EH (cell line): ENCODE measurements around the gene AAMP.
"Not testable (repeated sequence)": the region's sequence is repeated elsewhere in the genome, so short reads cannot be mapped to it uniquely, and the experiment has no call there.

Experiments
- DNase-seq: peaks from one replicate; pipeline ENCODE4 v3.0.0-alpha.2; 2015; ENCODE audit warnings: low read depth

Gene AAMP

GRCh38 chr2:218269900-218270720 is at the start of gene AAMP, which contains the start of gene PNKD:
Gene AAMP (minus strand): TSS chr2:218270137. CDS start chr2:218270086, 51 bp downstream.
Gene PNKD (plus strand): TSS chr2:218270519. CDS start chr2:218270536, 17 bp downstream.
- peak; percentile 100 for DNase-seq

DNA sequence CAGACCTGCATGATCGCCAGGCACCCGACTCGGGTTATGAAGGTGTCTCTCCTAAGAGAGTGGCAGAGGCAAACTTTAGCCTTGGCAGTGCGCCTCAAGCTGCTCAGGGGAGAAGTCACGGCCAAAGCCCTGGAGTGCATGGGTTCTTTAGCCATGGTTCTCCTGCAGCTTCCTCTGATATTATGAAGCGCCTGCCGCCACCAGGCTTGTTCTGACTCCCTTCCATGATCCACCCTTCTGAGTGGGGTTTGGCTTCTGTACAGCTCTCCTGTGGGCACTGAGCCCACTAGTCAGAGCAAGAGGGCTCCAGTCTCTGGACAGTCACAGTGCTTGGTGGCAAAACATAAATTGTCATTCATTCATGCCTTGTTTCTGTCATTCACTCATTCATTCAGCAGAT is 48.3 kb upstream of the AAMP start:
- no peak for DNase-seq

DNA sequence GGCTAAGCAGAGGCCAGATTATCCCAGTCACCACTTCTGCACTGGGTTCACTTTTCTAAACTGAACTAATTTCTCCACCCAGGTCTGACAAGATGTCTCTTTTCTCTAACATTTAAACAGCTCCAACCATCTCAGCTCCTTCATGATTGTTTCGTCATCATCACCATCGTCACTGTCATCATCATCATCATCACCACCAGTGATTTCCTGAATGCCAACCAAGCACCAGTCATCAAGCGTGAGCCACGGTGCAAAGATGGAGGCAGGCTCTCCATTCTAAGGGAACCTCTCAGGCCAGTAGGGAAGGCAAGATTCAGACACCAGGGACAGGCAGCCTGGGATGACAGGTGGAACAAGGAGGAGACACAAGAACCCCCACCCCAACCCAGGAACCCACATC is 47.9 kb upstream of the AAMP start:
- DNase-seq, result no peak

GRCh38 chr2:218317303-218317630 is 47.3 kb upstream of the AAMP start:
- no peak for DNase-seq

DNA sequence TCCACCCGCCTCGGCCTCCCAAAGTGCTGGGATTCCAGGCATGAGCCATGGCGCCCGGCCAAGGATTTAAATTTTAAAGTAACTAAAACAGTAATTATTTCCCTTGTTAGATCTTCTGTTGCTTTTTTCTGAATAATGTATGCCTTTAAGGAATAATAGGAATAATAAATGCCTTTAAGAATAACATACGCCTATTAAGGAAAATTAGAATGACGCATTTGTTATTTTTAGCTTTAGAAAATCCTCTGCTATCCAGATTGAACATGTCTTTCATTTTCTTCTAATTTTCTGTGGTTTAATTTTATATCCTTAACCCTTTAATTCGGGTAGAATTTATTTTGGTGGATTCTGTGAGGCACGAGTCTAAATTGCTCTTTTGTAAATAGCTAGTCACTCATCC is 45.5 kb upstream of the AAMP start:
- DNase-seq, result no peak

DNA sequence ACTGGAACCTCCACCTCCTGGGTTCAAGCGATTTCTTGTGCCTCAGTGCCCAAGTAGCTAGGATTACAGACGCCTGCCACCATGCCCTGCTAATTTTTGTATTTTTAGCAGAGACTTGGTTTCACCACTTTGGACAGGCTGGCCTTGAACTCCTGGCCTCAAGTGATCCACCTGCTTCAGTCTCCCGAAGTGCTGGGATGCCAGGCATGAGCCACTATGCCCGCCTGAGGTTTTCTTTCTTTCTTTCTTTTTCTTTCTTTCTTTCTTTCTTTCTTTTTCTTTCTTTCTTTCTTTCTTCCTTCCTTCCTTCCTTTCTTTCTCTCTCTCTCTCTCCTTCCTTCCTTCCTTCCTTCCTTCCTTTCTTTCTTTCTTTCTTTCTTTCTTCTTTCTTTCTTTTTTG is 44.8 kb upstream of the AAMP start:
- not testable (repeated sequence) for DNase-seq

- no peak for DNase-seq
Measured at GRCh38 chr2:218313356-218313755, 43.4 kb upstream of the AAMP start.

GRCh38 chr2:218312267-218312756 is 42.4 kb upstream of the AAMP start:
- DNase-seq, result no peak

DNA sequence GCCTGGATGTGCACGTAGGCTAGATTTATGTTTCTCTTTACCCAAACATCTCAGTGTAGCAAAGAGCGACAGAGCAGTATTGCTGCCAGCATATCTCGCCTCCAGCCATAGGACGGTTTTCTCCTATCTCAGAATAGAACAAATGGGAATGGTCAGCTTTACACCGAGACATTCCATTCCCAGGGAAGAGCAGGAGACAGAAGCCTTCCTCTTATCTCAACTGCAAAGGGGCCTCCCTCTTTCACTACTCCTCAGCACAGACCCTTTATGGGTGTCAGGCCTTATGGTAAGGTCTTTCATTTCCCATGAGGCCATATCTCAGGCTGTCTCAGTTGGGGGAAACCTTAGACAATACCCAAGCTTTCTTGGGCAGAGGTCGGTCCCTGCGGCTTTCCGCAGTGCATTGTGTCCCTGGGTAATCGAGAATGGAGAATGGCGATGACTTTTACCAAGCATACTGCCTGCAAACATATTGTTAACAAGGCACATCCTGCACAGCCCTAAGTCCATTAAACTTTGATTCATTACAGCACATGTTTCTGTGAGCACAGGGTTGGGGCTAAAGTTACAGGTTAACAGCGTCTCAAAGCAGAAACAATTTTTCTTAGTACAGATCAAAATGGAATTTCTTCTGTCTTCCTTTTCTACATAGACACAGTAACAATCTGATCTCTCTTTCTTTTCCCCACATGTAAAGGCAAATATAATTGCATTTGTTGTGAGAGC is 41.8 kb upstream of the AAMP start:
- not testable (repeated sequence) for DNase-seq

- no peak for DNase-seq
Measured at GRCh38 chr2:218310853-218311540, 41.1 kb upstream of the AAMP start.

GRCh38 chr2:218307415-218308090 is 37.6 kb upstream of the AAMP start:
- DNase-seq, result no peak

- DNase-seq, result no peak
Measured at GRCh38 chr2:218306184-218306920, 36.4 kb upstream of the AAMP start.

DNA sequence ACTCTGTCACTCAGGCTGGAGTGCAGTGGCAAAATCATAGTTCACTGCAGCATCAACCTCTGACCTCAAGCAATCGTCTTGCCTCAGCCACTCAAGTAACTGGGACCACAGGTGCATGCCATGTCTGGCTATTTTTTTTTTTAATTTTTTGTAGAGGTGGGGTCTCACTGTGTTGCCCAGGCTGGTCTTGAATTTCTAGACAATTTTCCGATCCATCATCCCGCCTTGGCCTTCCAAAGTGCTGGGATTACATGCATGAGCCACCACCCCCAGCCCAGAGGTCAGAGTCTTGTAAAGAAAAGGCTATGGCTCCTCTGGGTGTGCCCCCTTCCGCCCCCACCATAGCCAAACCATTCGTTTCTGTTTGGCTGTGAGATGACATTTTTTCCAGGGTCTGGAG is 35.4 kb upstream of the AAMP start:
- DNase-seq, result no peak

DNA sequence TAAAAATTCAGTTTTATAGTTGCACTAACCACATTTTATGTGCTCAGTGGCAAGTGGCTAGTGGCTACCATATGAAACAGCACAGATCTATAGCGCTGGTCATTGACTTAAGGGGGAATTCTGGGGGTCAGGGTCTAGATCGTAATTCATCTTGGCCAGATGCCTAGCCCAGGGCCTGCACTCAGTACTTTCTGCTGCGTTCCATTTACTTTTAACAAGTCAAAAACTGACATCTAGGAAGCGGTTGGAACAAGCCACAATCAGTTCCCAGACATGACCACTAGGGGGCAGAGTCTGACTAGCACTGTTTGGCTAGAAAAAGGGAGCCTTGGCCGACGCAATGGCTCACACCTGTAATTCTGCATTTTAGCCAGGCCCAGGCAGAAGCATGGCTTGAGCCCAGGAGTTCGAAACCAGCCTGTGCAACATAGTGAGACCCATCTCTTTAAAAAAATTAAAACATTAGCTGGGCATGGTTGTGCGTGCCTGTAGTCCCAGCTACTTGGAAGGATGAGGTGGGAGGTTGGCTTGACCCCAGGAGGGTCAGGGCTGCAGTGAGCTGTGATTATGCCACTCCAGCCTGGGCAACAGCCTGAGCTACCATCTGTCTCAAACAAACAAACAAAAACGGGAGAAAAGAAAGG is 31.4 kb upstream of the AAMP start:
- peak; percentile 80 for DNase-seq

GRCh38 chr2:218300141-218300540 is 30.2 kb upstream of the AAMP start:
- no peak for DNase-seq

DNA sequence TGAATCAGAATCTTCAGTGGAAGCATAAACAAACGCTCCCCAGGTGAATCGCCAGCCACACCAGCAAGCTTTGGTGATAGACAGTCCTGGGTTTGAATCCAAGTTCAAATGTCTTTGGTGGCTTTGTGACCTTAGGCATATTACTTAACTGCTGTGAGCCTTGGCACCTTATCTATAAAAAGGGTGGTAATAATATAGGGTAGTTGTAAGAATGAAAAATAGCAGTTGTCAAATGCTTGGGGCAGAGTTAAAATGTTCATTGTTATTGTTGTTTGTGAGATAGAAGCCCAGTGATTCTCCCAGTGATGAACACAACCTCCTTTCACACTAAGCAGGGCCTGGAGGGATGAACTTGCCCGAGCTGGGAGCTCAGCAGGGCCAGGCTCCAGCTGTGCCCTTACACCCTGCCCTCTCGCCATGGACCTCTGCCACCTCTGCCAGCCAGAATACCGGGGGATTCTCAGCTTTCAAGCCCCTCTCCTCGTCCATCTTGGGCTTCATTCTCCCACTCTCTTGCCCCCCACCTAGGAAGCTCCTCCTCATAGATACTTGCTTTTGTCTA is 28.5 kb upstream of the AAMP start:
- DNase-seq, result no peak

- DNase-seq, result no peak
Measured at GRCh38 chr2:218296847-218297246, 26.9 kb upstream of the AAMP start.

GRCh38 chr2:218296200-218296599 is 26.3 kb upstream of the AAMP start:
- DNase-seq, result no peak

DNA sequence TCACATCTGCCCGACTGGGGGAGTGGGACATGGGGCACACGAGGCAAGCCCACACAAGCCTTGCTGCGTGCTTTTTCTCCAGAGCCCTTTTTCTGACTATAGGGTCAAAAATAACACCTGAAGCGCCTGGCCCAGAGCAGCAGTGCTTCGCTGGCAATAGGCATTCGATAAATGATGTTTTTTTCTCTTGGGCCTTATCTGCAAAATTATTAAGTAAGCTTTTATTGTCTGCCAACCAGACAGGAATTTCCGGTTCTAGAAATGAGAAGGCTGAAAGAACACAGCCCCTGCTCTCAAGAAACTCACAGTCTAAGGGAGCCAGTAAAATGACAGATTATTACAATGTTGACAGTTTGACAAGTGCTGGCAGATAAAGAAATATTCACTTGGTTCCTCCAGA is 25.1 kb upstream of the AAMP start:
- no peak for DNase-seq

- no peak for DNase-seq
Measured at GRCh38 chr2:218294430-218295022, 24.6 kb upstream of the AAMP start.
